ENCODE measurements around the gene SLC34A1.
"Not testable (repeated sequence)": the region's sequence is repeated elsewhere in the genome, so short reads cannot be mapped to it uniquely, and the experiment has no call there.

SLC34A1 gene

DNA sequence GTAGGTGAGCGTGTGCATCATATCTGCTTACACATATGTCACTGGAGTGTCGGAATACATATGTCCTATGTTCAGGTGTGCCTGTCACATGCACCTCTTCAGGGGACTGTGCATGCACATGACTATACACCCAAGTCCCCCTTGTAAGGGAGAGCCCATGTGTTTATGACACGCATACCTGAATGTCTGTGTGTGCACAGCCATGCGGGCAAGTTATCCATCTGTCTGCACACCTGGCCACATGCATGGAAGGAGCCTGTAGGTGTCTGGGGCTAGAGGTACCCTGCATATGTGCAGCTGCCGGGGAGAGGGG, 27.1 kb upstream of the SLC34A1 start:
- Histone ChIP-seq H3K27me3 (ENCODE audit: control insufficient read depth, insufficient read depth, low read length) (no peaks in the 10 kb centered on the region), H3K36me3 (ENCODE audit: control insufficient read depth, insufficient read depth, low read length) (no peaks in the 10 kb centered on the region), H3K9me3 (ENCODE audit: control insufficient read depth, low read length) (no peaks in the 10 kb centered on the region), H3K4me1 (ENCODE audit: control insufficient read depth, insufficient read depth, low read length) (peaks cover 30% of the 10 kb centered on the region), H3K9ac (ENCODE audit: low read length) (no peak overlapping the region), H3K4me3 (ENCODE audit: low read length) (no peak overlapping the region)

- Histone ChIP-seq H3K27me3 (ENCODE audit: control insufficient read depth, insufficient read depth, low read length) (no peaks in the 10 kb centered on the region), H3K9ac (ENCODE audit: low read length) (peak within 1 kb of the TSS; percentile 51), H3K9me3 (ENCODE audit: control insufficient read depth, low read length) (no peaks in the 10 kb centered on the region), H3K4me3 (ENCODE audit: low read length) (peak within 1 kb of the TSS; percentile 7), H3K4me1 (ENCODE audit: control insufficient read depth, insufficient read depth, low read length) (peaks cover 34% of the 10 kb centered on the region), H3K36me3 (ENCODE audit: control insufficient read depth, insufficient read depth, low read length) (no peaks in the 10 kb centered on the region)
Observed at GRCh38 chr5:177357459-177358351, 26.5 kb upstream of the SLC34A1 start, which contains the start of gene RGS14. Gene RGS14 (plus strand): TSS chr5:177357924. CDS start chr5:177358025, 101 bp downstream.

GRCh38 chr5:177358370-177358819, 25.8 kb upstream of the SLC34A1 start:
- H3K27me3 ChIP-seq (ENCODE audit: control insufficient read depth, insufficient read depth, low read length) = no peaks in the 10 kb centered on the region
- peaks cover 38% of the 10 kb centered on the region for H3K4me1 ChIP-seq (ENCODE audit: control insufficient read depth, insufficient read depth, low read length)
- H3K36me3 ChIP-seq (ENCODE audit: control insufficient read depth, insufficient read depth, low read length) = no peaks in the 10 kb centered on the region
- peak overlapping the region; percentile 7 for H3K4me3 ChIP-seq (ENCODE audit: low read length)
- H3K9ac ChIP-seq (ENCODE audit: low read length) = peak overlapping the region; percentile 51
- no peaks in the 10 kb centered on the region for H3K9me3 ChIP-seq (ENCODE audit: control insufficient read depth, low read length)

DNA sequence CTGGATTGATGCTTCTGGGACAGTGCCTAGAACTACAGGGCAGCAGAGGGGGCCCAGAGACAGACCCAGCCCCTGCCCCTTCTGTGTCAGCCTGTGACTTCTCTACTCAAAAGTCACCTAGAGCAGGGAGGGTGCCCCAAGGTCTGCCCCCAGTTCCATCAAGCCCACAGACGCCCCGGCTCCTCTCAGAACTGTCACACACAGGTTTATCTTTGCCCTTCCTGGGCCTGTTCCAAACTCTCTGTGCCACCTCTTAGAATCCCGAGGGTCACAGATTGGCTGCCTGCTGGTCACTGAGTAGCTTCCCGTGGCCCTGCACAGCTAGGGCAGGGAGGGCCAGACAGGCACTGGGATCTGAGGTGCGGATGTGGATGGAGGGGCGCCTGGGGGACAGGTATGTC, 24.8 kb upstream of the SLC34A1 start:
- H3K36me3 ChIP-seq (ENCODE audit: control insufficient read depth, insufficient read depth, low read length) = no peaks in the 10 kb centered on the region
- H3K9ac ChIP-seq (ENCODE audit: low read length) = peak overlapping the region; percentile 25
- no peaks in the 10 kb centered on the region for H3K9me3 ChIP-seq (ENCODE audit: control insufficient read depth, low read length)
- H3K4me1 ChIP-seq (ENCODE audit: control insufficient read depth, insufficient read depth, low read length) = peaks cover 41% of the 10 kb centered on the region
- no peak overlapping the region for H3K4me3 ChIP-seq (ENCODE audit: low read length)
- H3K27me3 ChIP-seq (ENCODE audit: control insufficient read depth, insufficient read depth, low read length) = no peaks in the 10 kb centered on the region

- peaks cover 41% of the 10 kb centered on the region for H3K4me1 ChIP-seq (ENCODE audit: control insufficient read depth, insufficient read depth, low read length)
- H3K4me3 ChIP-seq (ENCODE audit: low read length) = no peak overlapping the region
- H3K9ac ChIP-seq (ENCODE audit: low read length) = peak overlapping the region; percentile 25
- no peaks in the 10 kb centered on the region for H3K27me3 ChIP-seq (ENCODE audit: control insufficient read depth, insufficient read depth, low read length)
- no peaks in the 10 kb centered on the region for H3K36me3 ChIP-seq (ENCODE audit: control insufficient read depth, insufficient read depth, low read length)
- no peaks in the 10 kb centered on the region for H3K9me3 ChIP-seq (ENCODE audit: control insufficient read depth, low read length)
Observed at GRCh38 chr5:177359860-177360259, 24.4 kb upstream of the SLC34A1 start.

GRCh38 chr5:177360740-177361139, 23.5 kb upstream of the SLC34A1 start:
- peaks cover 47% of the 10 kb centered on the region for H3K4me1 ChIP-seq (ENCODE audit: control insufficient read depth, insufficient read depth, low read length)
- H3K9me3 ChIP-seq (ENCODE audit: control insufficient read depth, low read length); H3K27me3 ChIP-seq (ENCODE audit: control insufficient read depth, insufficient read depth, low read length); H3K9ac ChIP-seq (ENCODE audit: low read length); H3K36me3 ChIP-seq (ENCODE audit: control insufficient read depth, insufficient read depth, low read length); H3K4me3 ChIP-seq (ENCODE audit: low read length): not testable (repeated sequence)

DNA sequence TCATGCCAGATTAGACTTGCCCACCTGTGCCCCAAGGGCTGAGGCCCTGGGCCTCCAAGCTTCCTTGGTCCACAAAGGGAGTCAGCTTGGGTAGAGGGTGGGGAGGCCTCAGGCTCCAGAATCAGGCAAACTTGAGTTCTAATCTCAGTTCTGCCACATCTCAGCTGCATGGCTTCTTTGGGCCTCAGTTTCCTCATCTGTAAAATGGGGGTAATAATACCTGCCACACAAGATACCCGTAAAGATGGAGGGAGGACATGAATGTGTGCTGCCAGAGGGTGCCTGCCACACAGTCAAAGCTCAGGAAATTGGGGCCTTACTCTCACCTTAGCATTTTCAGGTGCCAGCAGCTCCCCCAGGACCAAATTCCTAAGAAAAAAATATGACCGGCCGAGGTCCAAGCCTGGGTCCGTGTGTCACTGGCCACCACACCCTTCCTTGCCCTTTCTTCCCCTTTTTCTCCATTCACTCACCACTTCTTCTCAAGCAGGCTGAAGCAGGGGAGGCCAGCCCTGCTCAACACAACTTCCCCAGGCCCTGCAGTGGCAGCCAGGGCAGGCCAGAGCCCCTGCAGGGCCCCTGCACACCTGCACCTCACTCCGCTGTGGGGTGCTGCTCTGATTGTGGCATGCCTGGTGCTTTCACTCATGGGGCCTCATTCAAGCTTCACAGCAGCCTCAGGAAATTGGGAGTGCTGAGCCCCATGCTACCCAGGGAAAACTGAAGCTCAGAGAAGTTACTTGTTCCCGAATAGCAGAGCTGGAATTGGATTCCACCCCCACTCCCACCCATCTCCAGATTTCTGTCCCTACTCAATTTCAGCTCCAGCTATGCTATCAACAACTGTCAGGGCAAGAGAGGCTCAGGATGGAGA, 22.6 kb upstream of the SLC34A1 start:
- Histone ChIP-seq H3K4me1 (ENCODE audit: control insufficient read depth, insufficient read depth, low read length) (peaks cover 56% of the 10 kb centered on the region), H3K9me3 (ENCODE audit: control insufficient read depth, low read length) (no peaks in the 10 kb centered on the region), H3K36me3 (ENCODE audit: control insufficient read depth, insufficient read depth, low read length) (no peaks in the 10 kb centered on the region), H3K4me3 (ENCODE audit: low read length) (no peak overlapping the region), H3K27me3 (ENCODE audit: control insufficient read depth, insufficient read depth, low read length) (no peaks in the 10 kb centered on the region), H3K9ac (ENCODE audit: low read length) (peak overlapping the region; percentile 3)

GRCh38 chr5:177362292-177362609, 22.0 kb upstream of the SLC34A1 start:
- H3K9me3 ChIP-seq (ENCODE audit: control insufficient read depth, low read length) = no peaks in the 10 kb centered on the region
- peak overlapping the region; percentile 3 for H3K9ac ChIP-seq (ENCODE audit: low read length)
- no peaks in the 10 kb centered on the region for H3K27me3 ChIP-seq (ENCODE audit: control insufficient read depth, insufficient read depth, low read length)
- H3K4me3 ChIP-seq (ENCODE audit: low read length) = no peak overlapping the region
- H3K36me3 ChIP-seq (ENCODE audit: control insufficient read depth, insufficient read depth, low read length) = no peaks in the 10 kb centered on the region
- peaks cover 54% of the 10 kb centered on the region for H3K4me1 ChIP-seq (ENCODE audit: control insufficient read depth, insufficient read depth, low read length)

GRCh38 chr5:177362610-177363507, 21.4 kb upstream of the SLC34A1 start:
- Histone ChIP-seq H3K9me3 (ENCODE audit: control insufficient read depth, low read length) (no peaks in the 10 kb centered on the region), H3K36me3 (ENCODE audit: control insufficient read depth, insufficient read depth, low read length) (no peaks in the 10 kb centered on the region), H3K4me1 (ENCODE audit: control insufficient read depth, insufficient read depth, low read length) (peaks cover 56% of the 10 kb centered on the region), H3K9ac (ENCODE audit: low read length) (peak overlapping the region; percentile 3), H3K4me3 (ENCODE audit: low read length) (peak overlapping the region; percentile 31), H3K27me3 (ENCODE audit: control insufficient read depth, insufficient read depth, low read length) (no peaks in the 10 kb centered on the region)

GRCh38 chr5:177363565-177363964, 20.7 kb upstream of the SLC34A1 start:
- Histone ChIP-seq H3K9me3 (ENCODE audit: control insufficient read depth, low read length) (no peaks in the 10 kb centered on the region), H3K4me3 (ENCODE audit: low read length) (peak overlapping the region; percentile 31), H3K36me3 (ENCODE audit: control insufficient read depth, insufficient read depth, low read length) (no peaks in the 10 kb centered on the region), H3K4me1 (ENCODE audit: control insufficient read depth, insufficient read depth, low read length) (peaks cover 56% of the 10 kb centered on the region), H3K27me3 (ENCODE audit: control insufficient read depth, insufficient read depth, low read length) (no peaks in the 10 kb centered on the region), H3K9ac (ENCODE audit: low read length) (no peak overlapping the region)

DNA sequence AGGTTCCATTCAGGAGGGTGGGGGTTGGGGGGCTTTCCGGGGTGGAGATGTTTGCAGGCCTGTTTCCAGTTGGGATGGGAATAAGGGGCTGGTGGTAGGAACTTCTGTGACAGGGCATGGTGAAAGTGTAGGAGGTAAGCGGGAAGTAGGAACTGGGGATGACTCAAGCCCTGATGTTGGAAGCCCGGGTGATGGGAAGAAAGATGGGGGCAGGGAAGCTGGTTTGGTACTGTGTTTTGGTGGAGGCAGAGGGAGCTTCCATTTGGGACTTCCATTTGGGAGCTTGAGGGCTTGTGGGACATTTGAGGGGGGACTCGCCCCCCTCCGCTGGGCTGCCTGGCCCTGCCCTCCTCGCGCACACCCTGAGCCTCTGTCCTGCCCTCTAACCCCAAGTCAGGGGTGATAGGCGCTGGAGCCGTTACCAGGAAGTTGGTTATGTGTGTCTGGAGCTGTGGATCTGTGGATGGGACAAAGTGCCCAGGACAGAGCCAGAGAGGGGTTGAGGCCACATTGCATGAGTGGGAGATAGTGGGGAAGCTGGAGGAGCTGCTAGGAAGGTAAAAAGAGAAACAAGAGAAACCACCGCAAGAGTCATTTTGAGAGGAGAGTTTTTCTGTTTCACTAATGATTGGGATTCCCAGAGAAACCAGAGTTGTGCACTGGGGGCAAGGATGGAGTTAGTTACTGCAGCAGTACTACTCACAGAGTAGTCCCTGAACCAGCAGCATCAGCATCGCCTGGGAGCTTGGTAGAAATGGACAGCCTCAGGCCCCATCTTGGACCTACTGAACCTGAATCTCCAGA, 19.9 kb upstream of the SLC34A1 start:
- H3K4me1 ChIP-seq (ENCODE audit: control insufficient read depth, insufficient read depth, low read length) = peaks cover 56% of the 10 kb centered on the region
- no peaks in the 10 kb centered on the region for H3K36me3 ChIP-seq (ENCODE audit: control insufficient read depth, insufficient read depth, low read length)

More for the DNA sequence above, 19.9 kb upstream of the SLC34A1 start:
- Histone ChIP-seq H3K27me3 (ENCODE audit: control insufficient read depth, insufficient read depth, low read length) (no peaks in the 10 kb centered on the region), H3K9ac (ENCODE audit: low read length) (no peak overlapping the region), H3K4me3 (ENCODE audit: low read length) (no peak overlapping the region), H3K9me3 (ENCODE audit: control insufficient read depth, low read length) (no peaks in the 10 kb centered on the region)
